ENCODE results near the gene SCGB3A1.

The SCGB3A1 gene

GRCh38 chr5:180606215-180606785 lies 15.0 kb upstream of the SCGB3A1 start:
- in situ Hi-C loops (cut with MboI; ENCODE audit: low sequenced_read_pairs, unreplicated experiment) = no loop called here
- TF ChIP-seq CTCF (IDR thresholded peaks at IDR 0.05; ENCODE audit: borderline replicate concordance, control extremely low read depth, extremely low read depth, insufficient read depth, missing control alignments) = no peak
- DNase-seq (ENCODE audit: low spot score) = no peak

GRCh38 chr5:180605554-180606214 lies 14.4 kb upstream of the SCGB3A1 start:
- DNase-seq (ENCODE audit: low spot score) = peak; percentile 82
- TF ChIP-seq CTCF (IDR thresholded peaks at IDR 0.05; ENCODE audit: borderline replicate concordance, control extremely low read depth, extremely low read depth, insufficient read depth, missing control alignments) = peak; percentile 73
- in situ Hi-C loops (cut with MboI; ENCODE audit: low sequenced_read_pairs, unreplicated experiment) = no loop called here

- in situ Hi-C loops (cut with MboI; ENCODE audit: low sequenced_read_pairs, unreplicated experiment) = no loop called here
- no peak for DNase-seq (ENCODE audit: low spot score)
- no peak for TF ChIP-seq CTCF (IDR thresholded peaks at IDR 0.05; ENCODE audit: borderline replicate concordance, control extremely low read depth, extremely low read depth, insufficient read depth, missing control alignments)
Observed at GRCh38 chr5:180604271-180604670, 13.0 kb upstream of the SCGB3A1 start.

GRCh38 chr5:180603076-180603594 lies 11.8 kb upstream of the SCGB3A1 start:
- no peak for DNase-seq (ENCODE audit: low spot score)
- in situ Hi-C loops (cut with MboI; ENCODE audit: low sequenced_read_pairs, unreplicated experiment) = no loop called here

GRCh38 chr5:180602481-180603075 lies 11.3 kb upstream of the SCGB3A1 start:
- in situ Hi-C loops (cut with MboI; ENCODE audit: low sequenced_read_pairs, unreplicated experiment) = no loop called here
- DNase-seq (ENCODE audit: low spot score) = no peak
- no peak for TF ChIP-seq CTCF (IDR thresholded peaks at IDR 0.05; ENCODE audit: borderline replicate concordance, control extremely low read depth, extremely low read depth, insufficient read depth, missing control alignments)

More at GRCh38 chr5:180603076-180603594, 11.8 kb upstream of the SCGB3A1 start:
- no peak for TF ChIP-seq CTCF (IDR thresholded peaks at IDR 0.05; ENCODE audit: borderline replicate concordance, control extremely low read depth, extremely low read depth, insufficient read depth, missing control alignments)

GRCh38 chr5:180601591-180602480 lies 10.5 kb upstream of the SCGB3A1 start:
- DNase-seq (ENCODE audit: low spot score) = no peak
- TF ChIP-seq CTCF (IDR thresholded peaks at IDR 0.05; ENCODE audit: borderline replicate concordance, control extremely low read depth, extremely low read depth, insufficient read depth, missing control alignments) = no peak
- in situ Hi-C loops (cut with MboI; ENCODE audit: low sequenced_read_pairs, unreplicated experiment) = no loop called here
